ENCODE results near the gene TXNDC11.

- TF ChIP-seq, protein P1, sequence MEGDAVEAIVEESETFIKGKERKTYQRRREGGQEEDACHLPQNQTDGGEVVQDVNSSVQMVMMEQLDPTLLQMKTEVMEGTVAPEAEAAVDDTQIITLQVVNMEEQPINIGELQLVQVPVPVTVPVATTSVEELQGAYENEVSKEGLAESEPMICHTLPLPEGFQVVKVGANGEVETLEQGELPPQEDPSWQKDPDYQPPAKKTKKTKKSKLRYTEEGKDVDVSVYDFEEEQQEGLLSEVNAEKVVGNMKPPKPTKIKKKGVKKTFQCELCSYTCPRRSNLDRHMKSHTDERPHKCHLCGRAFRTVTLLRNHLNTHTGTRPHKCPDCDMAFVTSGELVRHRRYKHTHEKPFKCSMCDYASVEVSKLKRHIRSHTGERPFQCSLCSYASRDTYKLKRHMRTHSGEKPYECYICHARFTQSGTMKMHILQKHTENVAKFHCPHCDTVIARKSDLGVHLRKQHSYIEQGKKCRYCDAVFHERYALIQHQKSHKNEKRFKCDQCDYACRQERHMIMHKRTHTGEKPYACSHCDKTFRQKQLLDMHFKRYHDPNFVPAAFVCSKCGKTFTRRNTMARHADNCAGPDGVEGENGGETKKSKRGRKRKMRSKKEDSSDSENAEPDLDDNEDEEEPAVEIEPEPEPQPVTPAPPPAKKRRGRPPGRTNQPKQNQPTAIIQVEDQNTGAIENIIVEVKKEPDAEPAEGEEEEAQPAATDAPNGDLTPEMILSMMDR (optimal IDR thresholded peaks at IDR 0.05 in 1 of 3, IDR thresholded peaks at IDR 0.05 in 1 of 3, conservative IDR thresholded peaks at IDR 0.05 in 1 of 3; ENCODE audit: extremely low read depth in 1 of 3, insufficient read depth in 2 of 3, low read length in 3 of 3): no peak
- TF ChIP-seq EZH2 (IDR thresholded peaks at IDR 0.05; ENCODE audit: low read length): no peak
These were observed 71.0 kb downstream of the TXNDC11 start for GRCh38 chr16:11671676-11672075.
